Measurements from ENCODE around the gene MYO5B.

DNA sequence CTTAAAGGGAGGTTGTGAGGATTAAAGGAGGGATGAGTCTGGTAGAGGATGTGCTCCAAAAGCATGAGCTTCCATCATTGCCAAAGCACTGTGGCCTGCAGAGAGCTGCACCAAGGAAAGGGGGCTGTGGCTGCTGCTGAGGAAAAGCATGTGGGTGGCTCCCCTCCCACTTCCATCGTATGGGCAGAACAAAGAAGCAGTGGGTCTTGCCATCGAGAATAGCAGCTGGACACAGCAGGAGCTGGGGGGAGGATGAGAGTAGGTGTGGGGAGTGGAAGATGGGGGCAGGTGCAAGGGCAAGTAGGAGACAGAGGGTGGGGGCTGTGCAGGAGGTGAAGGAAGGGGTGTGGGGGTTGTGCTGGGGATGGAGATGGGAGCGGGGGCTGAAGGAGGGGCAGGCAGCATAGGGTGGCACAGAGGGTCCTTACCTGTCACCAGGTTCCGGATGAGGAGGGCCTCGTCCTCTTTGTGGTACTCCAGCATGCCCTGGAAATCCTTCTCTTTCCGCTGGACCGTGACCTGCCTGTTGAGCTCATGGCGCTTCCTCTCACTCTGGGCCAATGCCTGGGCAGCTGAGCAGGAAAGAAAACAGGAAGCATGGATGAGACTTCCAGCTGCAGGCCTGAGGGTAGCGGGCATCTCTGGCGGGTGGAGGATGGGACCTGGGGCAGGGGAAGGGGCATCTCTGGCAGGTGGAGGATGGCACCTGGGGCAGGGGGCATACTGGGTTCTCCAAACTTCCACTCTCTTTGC, 348.1 kb downstream of the MYO5B start:
- TF ChIP-seq EZH2phosphoT487 (IDR thresholded peaks at IDR 0.05; ENCODE audit: borderline replicate concordance), result no peak
- no peak for TF ChIP-seq CTCF (IDR thresholded peaks at IDR 0.05 in 2 of 3, conservative IDR thresholded peaks at IDR 0.05 in 1 of 3; ENCODE audit: borderline replicate concordance in 1 of 3, insufficient read depth in 1 of 3, low read depth in 2 of 3, low read length in 2 of 3)
- no peak for TF ChIP-seq EZH2 (IDR thresholded peaks at IDR 0.05)
- no peak for TF ChIP-seq ZNF274 (IDR thresholded peaks at IDR 0.05; ENCODE audit: low read depth, low read length)
- TF ChIP-seq RAD21 (IDR thresholded peaks at IDR 0.05; ENCODE audit: low read depth), result no peak
- TF ChIP-seq YY1 (IDR thresholded peaks at IDR 0.05; ENCODE audit: extremely low read depth, insufficient replicate concordance, low read depth, low read length), result no peak
- TF ChIP-seq POLR2AphosphoS5 (IDR thresholded peaks at IDR 0.05; ENCODE audit: low read depth, low read length), result no peak
- TF ChIP-seq POLR2A (IDR thresholded peaks at IDR 0.05; ENCODE audit: borderline replicate concordance, extremely low read depth, insufficient read depth, insufficient read length), result no peak
- no peak for TF ChIP-seq JUND (IDR thresholded peaks at IDR 0.05)
- no peak for TF ChIP-seq EGR1 (IDR thresholded peaks at IDR 0.05; ENCODE audit: low read depth)
- TF ChIP-seq CEBPB (IDR thresholded peaks at IDR 0.05; ENCODE audit: low read depth), result no peak
- TF ChIP-seq, protein P1, sequence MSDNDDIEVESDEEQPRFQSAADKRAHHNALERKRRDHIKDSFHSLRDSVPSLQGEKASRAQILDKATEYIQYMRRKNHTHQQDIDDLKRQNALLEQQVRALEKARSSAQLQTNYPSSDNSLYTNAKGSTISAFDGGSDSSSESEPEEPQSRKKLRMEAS (IDR thresholded peaks at IDR 0.05), result no peak
